ENCODE data around the gene SLC22A6. TPM values are rescaled to one million over a fixed set of nuclear protein-coding genes. Genes with fewer than 3 reads are reported as not detected.

SLC22A6 gene
- total RNA-seq, 4 donors from 2014 or later: not detected

DNA sequence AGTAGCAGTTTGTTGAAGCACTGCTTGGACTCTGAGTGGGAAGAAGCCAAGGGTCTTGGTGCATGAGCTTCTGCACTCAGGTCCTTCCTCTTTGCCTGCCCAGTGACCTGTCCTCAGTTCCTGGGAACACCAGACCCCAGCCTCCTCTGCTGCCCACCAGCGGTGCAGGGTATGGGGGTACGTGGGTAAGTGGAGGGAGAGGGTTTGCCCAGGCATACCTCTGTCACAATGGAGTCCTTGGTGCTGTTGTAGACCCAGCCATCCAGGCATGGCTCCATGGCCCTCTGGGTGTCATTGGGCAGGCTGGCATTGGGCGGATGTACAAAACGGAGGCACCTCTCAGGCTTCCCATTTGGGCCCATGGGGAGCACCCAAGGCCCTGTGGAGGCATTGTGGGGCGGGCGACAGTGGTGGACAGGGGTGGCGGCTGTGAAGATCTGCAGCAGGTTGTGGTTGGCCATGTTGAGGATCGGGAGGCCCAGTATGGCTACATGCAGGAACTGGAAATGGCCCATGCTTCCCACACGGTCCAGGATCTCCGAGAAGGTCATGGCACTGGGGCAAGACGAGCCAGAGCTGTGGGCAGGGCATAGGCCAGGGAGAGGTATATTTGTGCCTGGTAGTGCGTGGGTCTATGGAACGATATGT, 29.8 kb upstream of the SLC22A6 start:
- WGBS, 2 donors: 98 to 100% methylated on average over 2 to 9 of the region's 13 CpGs
- intact Hi-C loops (cut with DNase I): no loop called here
- no peak for TF ChIP-seq POLR2A (IDR thresholded peaks at IDR 0.05)
- no peak for TF ChIP-seq CTCF (IDR thresholded peaks at IDR 0.05)
- Histone ChIP-seq H3K4me1 (peaks cover 0 to 10% (median 0%) of the 10 kb centered on the region in 3 donors), H3K36me3 (no peaks in the 10 kb centered on the region), H3K9me3 (no peaks in the 10 kb centered on the region), H3K27me3 (peaks cover 0 to 27% (median 0%) of the 10 kb centered on the region in 4 donors), H3K4me3 (no peak overlapping the region), H3K27ac (no peak overlapping the region)
- no peak for DNase-seq

- 75 to 81% methylated on average over 1 of the region's 1 CpG for WGBS, 2 donors
- no peak for DNase-seq
- intact Hi-C loops (cut with DNase I): no loop called here
- TF ChIP-seq CTCF (IDR thresholded peaks at IDR 0.05): no peak
- TF ChIP-seq POLR2A (IDR thresholded peaks at IDR 0.05): no peak
- peaks cover 0 to 10% (median 0%) of the 10 kb centered on the region in 3 donors for H3K4me1 ChIP-seq
- no peak overlapping the region for H3K27ac ChIP-seq
- no peak overlapping the region for H3K4me3 ChIP-seq
- peaks cover 0 to 16% (median 0%) of the 10 kb centered on the region in 4 donors for H3K27me3 ChIP-seq
- H3K36me3 ChIP-seq: no peaks in the 10 kb centered on the region
- H3K9me3 ChIP-seq: no peaks in the 10 kb centered on the region
Observed at GRCh38 chr11:63012839-63013238, 28.1 kb upstream of the SLC22A6 start.

- no peak for DNase-seq
- WGBS, 2 donors: 57 to 83% methylated on average over 4 to 11 of the region's 11 CpGs
- Histone ChIP-seq H3K4me1 (peaks cover 0 to 10% (median 0%) of the 10 kb centered on the region in 3 donors), H3K27ac (no peak overlapping the region), H3K27me3 (peaks cover 0 to 13% (median 0%) of the 10 kb centered on the region in 4 donors), H3K4me3 (no peak overlapping the region), H3K36me3 (no peaks in the 10 kb centered on the region), H3K9me3 (no peaks in the 10 kb centered on the region)
- no peak for TF ChIP-seq POLR2A (IDR thresholded peaks at IDR 0.05)
- intact Hi-C loops (cut with DNase I): no loop called here
Observed at GRCh38 chr11:63012430-63012829, 27.7 kb upstream of the SLC22A6 start.

DNA sequence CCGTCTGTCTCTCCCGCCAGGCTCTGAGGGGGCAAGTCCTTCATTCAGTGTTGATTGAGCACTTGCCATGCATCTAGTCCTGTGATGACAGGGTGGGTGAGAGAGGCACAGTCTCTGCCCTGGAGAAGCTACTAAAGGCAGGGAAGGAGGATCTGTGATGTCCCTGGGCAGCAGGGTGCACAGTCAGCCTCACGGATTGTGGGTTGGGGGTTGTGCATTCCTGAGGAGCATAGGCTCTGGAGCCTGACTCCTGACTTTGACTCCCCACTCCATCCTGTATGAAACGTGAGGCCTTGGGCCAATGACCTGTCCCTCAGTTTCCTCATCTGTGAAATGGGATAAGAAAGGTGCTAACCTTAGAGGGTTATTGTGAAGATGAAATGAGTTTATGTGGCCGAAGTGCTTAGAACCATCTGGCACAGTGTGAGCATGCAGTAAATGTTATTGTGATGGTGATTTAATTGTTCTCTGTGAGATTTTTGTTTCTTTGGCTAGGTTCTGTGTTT, 26.2 kb upstream of the SLC22A6 start:
- Histone ChIP-seq H3K4me3 (no peak overlapping the region), H3K36me3 (no peaks in the 10 kb centered on the region), H3K27ac (no peak overlapping the region), H3K4me1 (peaks cover 0 to 3% (median 0%) of the 10 kb centered on the region in 3 donors), H3K9me3 (no peaks in the 10 kb centered on the region), H3K27me3 (peaks cover 0 to 6% (median 0%) of the 10 kb centered on the region in 4 donors)
- DNase-seq: no peak
- 75 to 78% methylated on average over 3 to 5 of the region's 5 CpGs for WGBS, 2 donors
- intact Hi-C loops (cut with DNase I): no loop called here
- no peak for TF ChIP-seq CTCF (IDR thresholded peaks at IDR 0.05)
- TF ChIP-seq POLR2A (IDR thresholded peaks at IDR 0.05): no peak

GRCh38 chr11:63007920-63008319, 23.2 kb upstream of the SLC22A6 start:
- no peak for TF ChIP-seq CTCF (IDR thresholded peaks at IDR 0.05)
- TF ChIP-seq POLR2A (IDR thresholded peaks at IDR 0.05): no peak
- H3K4me1 ChIP-seq: no peaks in the 10 kb centered on the region
- DNase-seq: no peak
- H3K9me3 ChIP-seq: no peaks in the 10 kb centered on the region
- H3K36me3 ChIP-seq: no peaks in the 10 kb centered on the region
- no peak overlapping the region for H3K27ac ChIP-seq
- WGBS, 2 donors: 80 to 82% methylated on average over 2 to 4 of the region's 5 CpGs
- intact Hi-C loops (cut with DNase I): no loop called here
- no peak overlapping the region for H3K4me3 ChIP-seq
- H3K27me3 ChIP-seq: no peaks in the 10 kb centered on the region
